HepG2 (cell line): ENCODE measurements around the gene MRPL28. TPM values are rescaled to one million over a fixed set of nuclear protein-coding genes. Genes with fewer than 3 reads are reported as not detected.
A peak's percentile ranks its signal among the peaks of the same experiment; 100 is the strongest.

Experiments
- CC2D1A ChIP-seq: sonication (generic); formaldehyde crosslinking; IDR thresholded peaks from 2 replicates; pipeline ENCODE4 v1.8.1; 2023; ENCODE audit warnings: mild to moderate bottlenecking, missing genetic modification reagents
- E2F2 ChIP-seq: sonication (generic); formaldehyde crosslinking; IDR thresholded peaks from 2 replicates; pipeline ENCODE4 v1.4.0; 2020; ENCODE audit warnings: missing genetic modification reagents, borderline replicate concordance
- HOXA9 ChIP-seq: sonication (generic); formaldehyde crosslinking; IDR thresholded peaks from 2 replicates; pipeline ENCODE4 v1.8.1; 2022; ENCODE audit warnings: missing genetic modification reagents, mild to moderate bottlenecking, moderate library complexity, borderline replicate concordance
- KAT2B ChIP-seq: fragments of 150-350 bp; IDR thresholded peaks from 2 replicates; pipeline ENCODE4 v1.6.1; 2014; ENCODE audit warnings: low read depth, low read length, borderline replicate concordance
- MYC ChIP-seq: sonication (generic); formaldehyde crosslinking; IDR thresholded peaks from 2 replicates; pipeline ENCODE4 v1.9.0; 2021; ENCODE audit warnings: missing genetic modification reagents, borderline replicate concordance
- RERE ChIP-seq: IDR thresholded peaks from 2 replicates; pipeline ENCODE4 v1.6.1; 2016; ENCODE audit warnings: low read depth, missing genetic modification reagents, missing compliant biosample characterization
- SNAI1 ChIP-seq: sonication (generic); formaldehyde crosslinking; IDR thresholded peaks from 2 replicates; pipeline ENCODE4 v1.5.0; 2020; ENCODE audit warnings: mild to moderate bottlenecking, missing genetic modification reagents, borderline replicate concordance
- SNAPC5 ChIP-seq: sonication (generic); formaldehyde crosslinking; IDR thresholded peaks from 2 replicates; pipeline ENCODE4 v1.8.1; 2023; ENCODE audit warnings: mild to moderate bottlenecking, missing genetic modification reagents, borderline replicate concordance
- SNRNP70 ChIP-seq: fragments of 200-400 bp; formaldehyde crosslinking; IDR thresholded peaks from 2 replicates; pipeline ENCODE4 v1.6.1; 2017; ENCODE audit warnings: mild to moderate bottlenecking, low read depth, low read length, moderate library complexity
- SRF ChIP-seq: IDR thresholded peaks from 2 replicates; pipeline ENCODE4 v1.6.1; 2011; ENCODE audit warnings: mild to moderate bottlenecking, low read depth, low read length, moderate library complexity
- ZMAT3 ChIP-seq: sonication (generic); formaldehyde crosslinking; conservative IDR thresholded peaks from 2 replicates; pipeline ENCODE4 v1.7.0; 2021; ENCODE audit warnings: missing genetic modification reagents
- ZNF124 ChIP-seq: sonication (generic); formaldehyde crosslinking; IDR thresholded peaks from 2 replicates; pipeline ENCODE4 v1.4.0; 2020; ENCODE audit warnings: missing genetic modification reagents
- ZNF512B ChIP-seq: sonication (generic); formaldehyde crosslinking; IDR thresholded peaks from 2 replicates; pipeline ENCODE4 v1.5.1; 2020; ENCODE audit warnings: missing genetic modification reagents, mild to moderate bottlenecking, borderline replicate concordance
- ZNF557 ChIP-seq: sonication (generic); formaldehyde crosslinking; IDR thresholded peaks from 2 replicates; pipeline ENCODE4 v1.4.0; 2020; ENCODE audit warnings: missing genetic modification reagents
- ZNF7 ChIP-seq: IDR thresholded peaks from 2 replicates; pipeline ENCODE4 v1.6.1; 2016; ENCODE audit warnings: missing biosample characterization, missing genetic modification reagents
- ZNF766 ChIP-seq: sonication (generic); formaldehyde crosslinking; IDR thresholded peaks from 2 replicates; pipeline ENCODE4 v1.5.0; 2020; ENCODE audit warnings: missing genetic modification reagents, borderline replicate concordance
- ZNF83 ChIP-seq: sonication (generic); formaldehyde crosslinking; IDR thresholded peaks from 2 replicates; pipeline ENCODE4 v1.4.0; 2020; ENCODE audit warnings: missing genetic modification reagents, mild to moderate bottlenecking, borderline replicate concordance
- ZNF878 ChIP-seq: sonication (generic); formaldehyde crosslinking; IDR thresholded peaks from 2 replicates; pipeline ENCODE4 v1.8.1; 2023; ENCODE audit warnings: mild to moderate bottlenecking, missing genetic modification reagents, moderate library complexity
- polyA plus RNA-seq, 8 experiments: library from polyadenylated mRNA; depleted of rRNA in 3 of 8; stranded (reverse) in 7 of 8; unstranded in 1 of 8; fragments of >200 nt; fragmentation: Illumina TruSeq in 4 of 8; extraction: Trizol in 4 of 8; gene quantifications; 2 replicates each; pipeline versions ENCODE4 v1.2.1 to v1.2.3, GENCODE V29; 2011 to 2016; ENCODE audit warnings: low read depth in 4 of 8, missing spikeins in 1 of 8, mixed read lengths in 1 of 8; ENCODE audit not compliant: insufficient read depth in 1 of 8
- total RNA-seq, 5 experiments: library from RNA; depleted of rRNA; stranded (reverse); fragments of >200 nt; fragmentation: Illumina TruSeq; extraction: Trizol; gene quantifications; 2 replicates each; pipeline ENCODE4 v1.2.3, GENCODE V29; 2016; ENCODE audit warnings: low read depth in 1 of 5

Gene MRPL28
- total and polyA plus RNA-seq, 2 of the 13 experiments (the other 11 are each of a cell fraction or from before 2014, with no cell fraction given) = 114 to 135 TPM

GRCh38 chr16:342455-343213, 27.7 kb downstream of the MRPL28 start (continued):
- TF ChIP-seq ZNF83 (CRISPR knock-in tag) (peak; percentile 66; the same call in 1 of the 2 replicates), SNAI1 (CRISPR knock-in tag) (no peak), ZMAT3 (CRISPR knock-in tag) (peak; percentile 82; the same call in 1 of the 2 replicates), HOXA9 (CRISPR knock-in tag) (no peak), ZNF7 (CRISPR knock-in tag) (no peak), ZNF878 (CRISPR knock-in tag) (0 out of 2 replicates have a peak, but pooled peaks have one; percentile 39), SRF (no peak), SNRNP70 (no peak), ZNF557 (CRISPR knock-in tag) (0 out of 2 replicates have a peak, but pooled peaks have one; percentile 60), ZNF124 (no peak), E2F2 (CRISPR knock-in tag) (peak; percentile 21; the same call in 1 of the 2 replicates), SNAPC5 (no peak), ZNF766 (CRISPR knock-in tag) (0 out of 2 replicates have a peak, but pooled peaks have one; percentile 75), MYC (peak; percentile 95), KAT2B (no peak), RERE (0 out of 2 replicates have a peak, but pooled peaks have one; percentile 38), CC2D1A (CRISPR knock-in tag) (no peak), ZNF512B (CRISPR knock-in tag) (peak; percentile 52; the same call in 1 of the 2 replicates)
